Endothelial cell of umbilical vein (primary cell): ENCODE data around the gene FRS3. TPM values are rescaled to one million over a fixed set of nuclear protein-coding genes. Genes with fewer than 3 reads are reported as not detected.

Source experiments
- BruUV-seq: library from RNA; stranded (reverse); fragments of 400-500 nt; replicated peaks from 2 replicates; lab custom pipeline; 2021; lab: Mats Ljungman, UMichigan
- CTCF ChIA-PET: fragments of 300-600, 350-600 bp; sonication (Branson Sonifier 250); formaldehyde crosslinking; loops from one replicate; lab custom pipeline; 2021; ENCODE audit warnings: antibody characterized with exemption, inconsistent platforms; lab: Charles Lee
- POLR2A ChIA-PET: fragments of 300-600, 350-600 bp; sonication (Branson Sonifier 250); formaldehyde crosslinking; loops from one replicate; lab custom pipeline; 2021; ENCODE audit warnings: antibody characterized with exemption, inconsistent platforms; lab: Charles Lee
- DNase-seq: peaks from one replicate; pipeline ENCODE4 v3.0.0-alpha.2; 2011; ENCODE audit warnings: low read depth, low spot score
- FAIRE-seq: peaks from 2 replicates; lab custom pipeline; 2011; peaks lifted over from hg19 to GRCh38; lab: Jason Lieb, UNC
- H2AFZ ChIP-seq: 2 replicates; pipeline ENCODE4 v1.6.0; 2012; ENCODE audit warnings: low read depth, low read length, control low read depth, inconsistent platforms
- H3K27ac ChIP-seq: 2 replicates; pipeline ENCODE4 v1.5.1; 2011; ENCODE audit warnings: low read depth, mild to moderate bottlenecking, control low read depth, low read length, moderate library complexity; ENCODE audit not compliant: insufficient read depth
- H3K27me3 ChIP-seq, 2 experiments: 2 replicates each; pipeline versions ENCODE4 v1.6.0 to v1.6.1; 2011; ENCODE audit warnings: low read length in 2 of 2, mixed read lengths in 1 of 2; ENCODE audit not compliant: control insufficient read depth in 2 of 2, insufficient read depth in 2 of 2
- H3K36me3 ChIP-seq, 2 experiments: 2 replicates in 1 of 2; 3 replicates in 1 of 2; pipeline ENCODE4 v1.5.1; 2011; ENCODE audit warnings: low read length in 2 of 2, mild to moderate bottlenecking in 1 of 2, moderate library complexity in 1 of 2; ENCODE audit not compliant: control insufficient read depth in 2 of 2, insufficient read depth in 2 of 2; ENCODE audit errors: extremely low read depth in 1 of 2
- H3K4me1 ChIP-seq: 3 replicates; pipeline ENCODE4 v1.5.1; 2011; ENCODE audit warnings: mild to moderate bottlenecking, low read length; ENCODE audit not compliant: control insufficient read depth, insufficient read depth; ENCODE audit errors: extremely low read depth
- H3K4me2 ChIP-seq: 2 replicates; pipeline ENCODE4 v1.6.1; 2011; ENCODE audit warnings: low read length, control low read depth, mixed read lengths; ENCODE audit not compliant: insufficient read depth
- H3K4me3 ChIP-seq, 3 experiments: fragments of 200-600 bp in 1 of 3; sonication (generic), shearing (Covaris generic) in 1 of 3; replicated peaks in 1 of 3; 2 replicates each; pipeline ENCODE4 v1.5.1; 2011 to 2016; ENCODE audit warnings: control low read depth in 3 of 3, low read length in 3 of 3, mild to moderate bottlenecking in 2 of 3, inconsistent platforms in 1 of 3, low read depth in 1 of 3, moderate library complexity in 1 of 3; ENCODE audit not compliant: insufficient read depth in 1 of 3
- H3K79me2 ChIP-seq: 2 replicates; pipeline ENCODE4 v1.6.0; 2012; ENCODE audit warnings: low read length, inconsistent platforms; ENCODE audit not compliant: control insufficient read depth, insufficient read depth
- H3K9ac ChIP-seq: replicated peaks from 2 replicates; pipeline ENCODE3; 2011; ENCODE audit warnings: low read length, control low read depth; ENCODE audit not compliant: insufficient read depth; ENCODE audit errors: extremely low read depth
- H3K9me1 ChIP-seq: replicated peaks from 3 replicates; pipeline ENCODE4 v1.6.0; 2011; ENCODE audit warnings: mild to moderate bottlenecking, low read length; ENCODE audit not compliant: control insufficient read depth, insufficient read depth; ENCODE audit errors: extremely low read depth
- H3K9me3 ChIP-seq: replicated peaks from 2 replicates; pipeline ENCODE4 v1.5.1; 2012; ENCODE audit warnings: low read length, inconsistent platforms; ENCODE audit not compliant: control insufficient read depth, insufficient read depth
- H4K20me1 ChIP-seq: replicated peaks from 2 replicates; pipeline ENCODE3; 2011; ENCODE audit warnings: mild to moderate bottlenecking, low read length; ENCODE audit not compliant: control insufficient read depth, insufficient read depth; ENCODE audit errors: extremely low read depth
- EZH2 ChIP-seq: IDR thresholded peaks from 2 replicates; pipeline ENCODE4 v1.6.1; 2012; ENCODE audit warnings: borderline replicate concordance, low read depth, mild to moderate bottlenecking, moderate library complexity, low read length, inconsistent platforms; ENCODE audit not compliant: severe bottlenecking
- FOS ChIP-seq: IDR thresholded peaks from 2 replicates; pipeline ENCODE4 v1.6.1; 2011; ENCODE audit warnings: mild to moderate bottlenecking, low read length, moderate library complexity, borderline replicate concordance; ENCODE audit not compliant: insufficient read depth
- JUN ChIP-seq: IDR thresholded peaks from 2 replicates; pipeline ENCODE4 v1.6.1; 2011; ENCODE audit warnings: borderline replicate concordance, low read depth; ENCODE audit not compliant: insufficient read length, insufficient read depth
- MAX ChIP-seq: IDR thresholded peaks from 2 replicates; pipeline ENCODE4 v1.6.1; 2011; ENCODE audit not compliant: insufficient read depth, insufficient read length
- POLR2AphosphoS5 ChIP-seq: IDR thresholded peaks from 2 replicates; pipeline ENCODE4 v1.6.1; 2012; ENCODE audit warnings: low read depth, mild to moderate bottlenecking, control low read depth, low read length, moderate library complexity; ENCODE audit not compliant: insufficient read depth
- dilution Hi-C: fragments of 300-500 bp; cut with MboI; formaldehyde crosslinking; loops from one replicate; pipeline ENCODE4 v1.15.0; 2019; ENCODE audit warnings: low sequenced_read_pairs; ENCODE audit not compliant: extremely low pct_ligation_motif_present
- intact Hi-C: fragments of 100-400 bp; cut with micrococcal nuclease; formaldehyde crosslinking; loops from one replicate; pipeline ENCODE4 v1.10.0; 2022
- polyA plus RNA-seq, 4 experiments: library from polyadenylated mRNA; depleted of rRNA in 3 of 4; stranded (reverse) in 3 of 4; unstranded in 1 of 4; fragments of >200 nt; gene quantifications; 2 replicates each; pipeline versions ENCODE4 v1.2.1 to v1.2.3, GENCODE V29; 2011 to 2012; ENCODE audit warnings: missing spikeins in 1 of 4
- total RNA-seq: library from RNA; stranded (reverse); gene quantifications from 2 replicates; pipeline ENCODE4 v1.2.3, GENCODE V29; 2021

The FRS3 gene
- total and polyA plus RNA-seq, 2 donors (not counting 3 experiments of a cell fraction or from before 2014, with no cell fraction given), result 5.2 to 5.3 TPM

DNA sequence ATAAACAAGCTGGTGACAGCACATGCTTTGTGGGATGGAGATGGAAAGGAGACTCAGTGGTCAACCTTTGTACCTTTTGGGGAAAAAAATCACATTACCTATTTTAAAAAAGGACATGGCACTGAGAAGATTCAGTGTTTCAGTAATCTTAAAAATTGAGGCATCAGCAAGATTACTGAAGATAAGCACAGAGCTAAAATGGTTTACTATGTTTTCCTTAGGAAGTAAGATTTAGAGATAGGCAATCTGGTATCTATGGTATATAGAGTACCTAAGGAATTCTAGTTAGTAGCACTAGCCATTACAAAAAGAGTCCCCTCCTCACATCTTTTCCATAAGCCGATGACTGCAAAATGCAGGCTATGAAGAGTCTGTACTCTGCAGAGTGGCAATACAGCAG is 43.5 kb upstream of the FRS3 start:
- TF ChIP-seq EZH2 (no peak), MAX (no peak), JUN (no peak)
- H3K27me3 ChIP-seq, result no peaks in the 10 kb centered on the region
- no TSS peak for BruUV-seq

DNA sequence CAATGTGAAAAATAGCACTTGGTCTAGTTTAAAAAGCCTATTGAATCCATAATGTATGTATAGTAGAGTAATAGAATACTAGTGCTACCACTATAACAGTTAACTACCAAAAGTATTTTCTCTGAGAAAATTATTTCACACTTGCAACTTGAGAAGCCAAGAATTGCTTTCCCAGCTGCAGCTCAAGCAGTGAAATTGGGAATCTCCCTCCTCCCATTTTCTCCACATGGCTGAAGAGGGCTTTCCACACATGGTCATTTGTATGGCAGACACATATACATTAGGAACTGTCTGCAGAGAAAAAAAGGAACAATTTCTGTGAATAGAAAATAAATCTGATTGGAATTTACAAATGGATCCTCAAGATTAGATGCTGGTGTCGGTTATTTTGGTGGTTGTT is 42.3 kb upstream of the FRS3 start:
- ChIA-PET POLR2A (no interaction called here), CTCF (no interaction called here)
- no peak for DNase-seq
- H3K27ac ChIP-seq, result no peak overlapping the region
- no peaks in the 10 kb centered on the region for H3K36me3 ChIP-seq
- H3K9me3 ChIP-seq, result no peaks in the 10 kb centered on the region
- H2AFZ ChIP-seq, result no peak overlapping the region
- no peaks in the 10 kb centered on the region for H3K27me3 ChIP-seq
- dilution Hi-C loops, result no loop called here
- no peak for FAIRE-seq
- no peaks in the 10 kb centered on the region for H3K9me1 ChIP-seq
- H3K4me2 ChIP-seq, result no peak overlapping the region
- H3K4me1 ChIP-seq, result peaks cover 18% of the 10 kb centered on the region
- intact Hi-C loops, result no loop called here
- no peak overlapping the region for H3K4me3 ChIP-seq
- BruUV-seq, result no TSS peak
- H3K79me2 ChIP-seq, result no peaks in the 10 kb centered on the region
- H4K20me1 ChIP-seq, result no peaks in the 10 kb centered on the region
- TF ChIP-seq FOS, result no peak
- TF ChIP-seq POLR2AphosphoS5, result no peak
- H3K9ac ChIP-seq, result no peak overlapping the region

More for the DNA sequence above, 43.5 kb upstream of the FRS3 start:
- POLR2A ChIA-PET, result no interaction called here
- Histone ChIP-seq H2AFZ (no peak overlapping the region), H3K4me1 (peaks cover 18% of the 10 kb centered on the region), H3K36me3 (no peaks in the 10 kb centered on the region), H3K9me1 (no peaks in the 10 kb centered on the region), H3K9me3 (no peaks in the 10 kb centered on the region), H3K4me2 (no peak overlapping the region), H3K9ac (no peak overlapping the region), H3K79me2 (no peaks in the 10 kb centered on the region), H3K27ac (no peak overlapping the region), H3K4me3 (no peak overlapping the region), H4K20me1 (no peaks in the 10 kb centered on the region)
- intact Hi-C loops (no loop called here), dilution Hi-C loops (no loop called here)
- CTCF ChIA-PET, result interaction anchor here (1.1 to 2.5 kb wide), 3 partner anchors 9 to 221 kb away, joined by 4 to 7 read pairs (median 5); no protein-coding TSS in a partner anchor
- DNase-seq, result no peak
- FAIRE-seq, result no peak
